ENCODE data around the gene SPOCK2. TPM values are rescaled to one million over a fixed set of nuclear protein-coding genes. Genes with fewer than 3 reads are reported as not detected.

SPOCK2 gene
- total and polyA plus RNA-seq, 2 of the 13 experiments (the other 11 are each of a cell fraction or from before 2014, with no cell fraction given): 8.6 to 30.6 TPM

GRCh38 chr10:72038458-72039001 is 49.8 kb downstream of the SPOCK2 start (continued):
- TF ChIP-seq, protein P1, sequence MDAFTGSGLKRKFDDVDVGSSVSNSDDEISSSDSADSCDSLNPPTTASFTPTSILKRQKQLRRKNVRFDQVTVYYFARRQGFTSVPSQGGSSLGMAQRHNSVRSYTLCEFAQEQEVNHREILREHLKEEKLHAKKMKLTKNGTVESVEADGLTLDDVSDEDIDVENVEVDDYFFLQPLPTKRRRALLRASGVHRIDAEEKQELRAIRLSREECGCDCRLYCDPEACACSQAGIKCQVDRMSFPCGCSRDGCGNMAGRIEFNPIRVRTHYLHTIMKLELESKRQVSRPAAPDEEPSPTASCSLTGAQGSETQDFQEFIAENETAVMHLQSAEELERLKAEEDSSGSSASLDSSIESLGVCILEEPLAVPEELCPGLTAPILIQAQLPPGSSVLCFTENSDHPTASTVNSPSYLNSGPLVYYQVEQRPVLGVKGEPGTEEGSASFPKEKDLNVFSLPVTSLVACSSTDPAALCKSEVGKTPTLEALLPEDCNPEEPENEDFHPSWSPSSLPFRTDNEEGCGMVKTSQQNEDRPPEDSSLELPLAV (CRISPR knock-in tag; conservative IDR thresholded peaks at IDR 0.05; ENCODE audit: low read depth): no peak
- TF ChIP-seq ZNF816 (CRISPR knock-in tag; IDR thresholded peaks at IDR 0.05; ENCODE audit: borderline replicate concordance): no peak
- peak; percentile 37; the same call in 1 of the 2 replicates for TF ChIP-seq ZMYM4 (CRISPR knock-in tag; IDR thresholded peaks at IDR 0.05)
- no peak for TF ChIP-seq NFIB (CRISPR knock-in tag; IDR thresholded peaks at IDR 0.05; ENCODE audit: borderline replicate concordance)
- TF ChIP-seq RAD51 (IDR thresholded peaks at IDR 0.05; ENCODE audit: borderline replicate concordance): no peak
- no peak for TF ChIP-seq SMYD3 (CRISPR knock-in tag; IDR thresholded peaks at IDR 0.05)
- TF ChIP-seq MAFK (conservative IDR thresholded peaks at IDR 0.05 in 1 of 2, IDR thresholded peaks at IDR 0.05 in 1 of 2; ENCODE audit: low read length in 2 of 2): no peak
- TF ChIP-seq RFXANK (CRISPR knock-in tag; IDR thresholded peaks at IDR 0.05): no peak
- TF ChIP-seq ZNF615 (CRISPR knock-in tag; IDR thresholded peaks at IDR 0.05; ENCODE audit: borderline replicate concordance): no peak
- TF ChIP-seq ZNF350 (CRISPR knock-in tag; IDR thresholded peaks at IDR 0.05; ENCODE audit: borderline replicate concordance, low read depth): peak; percentile 56; the same call in 1 of the 2 replicates
- no peak for TF ChIP-seq ZFP82 (CRISPR knock-in tag; IDR thresholded peaks at IDR 0.05; ENCODE audit: borderline replicate concordance)
- no peak for TF ChIP-seq REXO4 (CRISPR knock-in tag; IDR thresholded peaks at IDR 0.05; ENCODE audit: borderline replicate concordance)
- TF ChIP-seq, protein P2, sequence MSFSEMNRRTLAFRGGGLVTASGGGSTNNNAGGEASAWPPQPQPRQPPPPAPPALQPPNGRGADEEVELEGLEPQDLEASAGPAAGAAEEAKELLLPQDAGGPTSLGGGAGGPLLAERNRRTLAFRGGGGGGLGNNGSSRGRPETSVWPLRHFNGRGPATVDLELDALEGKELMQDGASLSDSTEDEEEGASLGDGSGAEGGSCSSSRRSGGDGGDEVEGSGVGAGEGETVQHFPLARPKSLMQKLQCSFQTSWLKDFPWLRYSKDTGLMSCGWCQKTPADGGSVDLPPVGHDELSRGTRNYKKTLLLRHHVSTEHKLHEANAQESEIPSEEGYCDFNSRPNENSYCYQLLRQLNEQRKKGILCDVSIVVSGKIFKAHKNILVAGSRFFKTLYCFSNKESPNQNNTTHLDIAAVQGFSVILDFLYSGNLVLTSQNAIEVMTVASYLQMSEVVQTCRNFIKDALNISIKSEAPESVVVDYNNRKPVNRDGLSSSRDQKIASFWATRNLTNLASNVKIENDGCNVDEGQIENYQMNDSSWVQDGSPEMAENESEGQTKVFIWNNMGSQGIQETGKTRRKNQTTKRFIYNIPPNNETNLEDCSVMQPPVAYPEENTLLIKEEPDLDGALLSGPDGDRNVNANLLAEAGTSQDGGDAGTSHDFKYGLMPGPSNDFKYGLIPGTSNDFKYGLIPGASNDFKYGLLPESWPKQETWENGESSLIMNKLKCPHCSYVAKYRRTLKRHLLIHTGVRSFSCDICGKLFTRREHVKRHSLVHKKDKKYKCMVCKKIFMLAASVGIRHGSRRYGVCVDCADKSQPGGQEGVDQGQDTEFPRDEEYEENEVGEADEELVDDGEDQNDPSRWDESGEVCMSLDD (CRISPR knock-in tag; IDR thresholded peaks at IDR 0.05; ENCODE audit: borderline replicate concordance): no peak
- peak; percentile 74 for TF ChIP-seq IRF2 (CRISPR knock-in tag; IDR thresholded peaks at IDR 0.05)
- no peak for TF ChIP-seq ZNF775 (CRISPR knock-in tag; IDR thresholded peaks at IDR 0.05; ENCODE audit: borderline replicate concordance)
- TF ChIP-seq ZNF841 (CRISPR knock-in tag; IDR thresholded peaks at IDR 0.05; ENCODE audit: borderline replicate concordance): no peak
- no peak for TF ChIP-seq TIGD3 (CRISPR knock-in tag; IDR thresholded peaks at IDR 0.05; ENCODE audit: borderline replicate concordance)
- TF ChIP-seq, protein P3, sequence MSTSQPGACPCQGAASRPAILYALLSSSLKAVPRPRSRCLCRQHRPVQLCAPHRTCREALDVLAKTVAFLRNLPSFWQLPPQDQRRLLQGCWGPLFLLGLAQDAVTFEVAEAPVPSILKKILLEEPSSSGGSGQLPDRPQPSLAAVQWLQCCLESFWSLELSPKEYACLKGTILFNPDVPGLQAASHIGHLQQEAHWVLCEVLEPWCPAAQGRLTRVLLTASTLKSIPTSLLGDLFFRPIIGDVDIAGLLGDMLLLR (CRISPR knock-in tag; IDR thresholded peaks at IDR 0.05): no peak
- peak; percentile 79 for TF ChIP-seq HNF4A (CRISPR knock-in tag; IDR thresholded peaks at IDR 0.05)
- no peak for TF ChIP-seq MYNN (CRISPR knock-in tag; IDR thresholded peaks at IDR 0.05; ENCODE audit: low read depth)
- TF ChIP-seq MBNL3 (CRISPR knock-in tag; conservative IDR thresholded peaks at IDR 0.05): no peak
- no peak for TF ChIP-seq SRF (IDR thresholded peaks at IDR 0.05; ENCODE audit: low read depth, low read length)
- TF ChIP-seq ZBTB38 (CRISPR knock-in tag; IDR thresholded peaks at IDR 0.05): peak; percentile 41; the same call in 1 of the 2 replicates
- TF ChIP-seq ZNF501 (CRISPR knock-in tag; IDR thresholded peaks at IDR 0.05): 0 out of 2 replicates have a peak, but pooled peaks have one; percentile 20
- TF ChIP-seq SNAPC5 (CRISPR knock-in tag; IDR thresholded peaks at IDR 0.05; ENCODE audit: borderline replicate concordance): no peak

Data from HepG2 (cell line).